Right cardiac atrium (tissue), 5 donors: ENCODE results near the gene C2CD4C. TPM values are rescaled to one million over a fixed set of nuclear protein-coding genes. Genes with fewer than 3 reads are reported as not detected.
A peak's percentile ranks its signal among the peaks of the same experiment; 100 is the strongest.
"Not testable (repeated sequence)": the region's sequence is repeated elsewhere in the genome, so short reads cannot be mapped to it uniquely, and the experiment has no call there.

Experiments used
- ATAC-seq, 2 donors: fragments of 200-7000 bp; cut with Tn5 transposase; one replicate each; pipeline versions ENCODE4 v1.8.0 to v1.9.1; 2020; ENCODE audit warnings: moderate library complexity in 2 of 2, mild to moderate bottlenecking in 1 of 2
- DNase-seq, 3 donors: peaks; one replicate each; pipeline ENCODE4 v3.0.0-alpha.2; 2020
- H3K27ac ChIP-seq: one replicate; pipeline ENCODE4 v1.5.1; 2013; ENCODE audit warnings: mild to moderate bottlenecking, low read length, control low read depth, moderate library complexity
- H3K27me3 ChIP-seq: one replicate; pipeline ENCODE4 v1.6.1; 2013; ENCODE audit not compliant: control insufficient read depth, insufficient read depth
- H3K4me1 ChIP-seq: one replicate; pipeline ENCODE4 v1.6.1; 2013; ENCODE audit warnings: low read length; ENCODE audit not compliant: control insufficient read depth, insufficient read depth
- H3K4me3 ChIP-seq: one replicate; pipeline ENCODE4 v1.5.1; 2013; ENCODE audit warnings: low read length, control low read depth
- H3K9me3 ChIP-seq: one replicate; pipeline ENCODE4 v1.6.1; 2013; ENCODE audit warnings: low read length; ENCODE audit not compliant: control insufficient read depth
- WGBS: extraction: QIAGEN DNeasy Blood & Tissue Kit; methylation state at CpG from one replicate; pipeline ENCODE4 v1.1.7; 2013; 5-methylcytosine and 5-hydroxymethylcytosine counted together
- intact Hi-C, 4 donors: fragments of 100-400 bp; cut with DNase I; formaldehyde crosslinking; loops; one replicate each; pipeline versions ENCODE4 v1.11.0 to v1.14.0; 2022 to 2023
- polyA plus RNA-seq: library from polyadenylated mRNA; stranded (reverse); fragments of 200-250 nt; gene quantifications from one replicate; pipeline ENCODE4 v1.2.3, GENCODE V29; 2013
- total RNA-seq, 4 donors: library from RNA; stranded (reverse); fragmentation: NEBNext Ultra II Directional; extraction: Animal tissue kit (Norgen Biotek cat#: 25700); gene quantifications; one replicate each; pipeline ENCODE4 v1.2.1, GENCODE V29; 2021
- donor health status: healthy with polysubstance abuse.
- donor health status: DM: no; HTN: yes; CAD: no.
- donor health status: DM: no; HTN: no; CAD: no.
- donor health status: DM: no; HTN: yes; CAD: no; lungs with severe emphysema.
- donor health status: DM: yes; HTN: yes; CAD: no.

C2CD4C gene
- total and polyA plus RNA-seq, 5 donors, result 0.35 to 1.2 (median 0.64) TPM

- Histone ChIP-seq H3K9me3 (no peaks in the 10 kb centered on the region), H3K27me3 (no peaks in the 10 kb centered on the region), H3K4me1 (no peaks in the 10 kb centered on the region), H3K27ac (no peak overlapping the region), H3K4me3 (no peak overlapping the region)
- DNase-seq, result no peak
- intact Hi-C loops, result no loop called here
- no peak for ATAC-seq
- 90% methylated on average over 13 of the region's 13 CpGs for WGBS
These were observed 39.7 kb downstream of the C2CD4C start for GRCh38 chr19:369256-369655.

- intact Hi-C loops, result no loop called here
- ATAC-seq (no peak), DNase-seq (no peak)
- Histone ChIP-seq H3K4me3 (no peak overlapping the region), H3K9me3 (no peaks in the 10 kb centered on the region), H3K27me3 (no peaks in the 10 kb centered on the region), H3K4me1 (no peaks in the 10 kb centered on the region), H3K27ac (no peak overlapping the region)
- 74% methylated on average over 7 of the region's 7 CpGs for WGBS
These were observed 40.3 kb downstream of the C2CD4C start for GRCh38 chr19:368630-369024.

GRCh38 chr19:367963-368629 lies 40.9 kb downstream of the C2CD4C start:
- ATAC-seq (no peak), DNase-seq (no peak)
- Histone ChIP-seq H3K27me3 (no peaks in the 10 kb centered on the region), H3K27ac (no peak overlapping the region), H3K9me3 (no peaks in the 10 kb centered on the region), H3K4me3 (no peak overlapping the region), H3K4me1 (no peaks in the 10 kb centered on the region)
- 65% methylated on average over 22 of the region's 22 CpGs for WGBS
- intact Hi-C loops, result no loop called here

GRCh38 chr19:367561-367960 lies 41.4 kb downstream of the C2CD4C start:
- no peak for DNase-seq

GRCh38 chr19:366951-367350 lies 42.0 kb downstream of the C2CD4C start:
- H3K4me3 ChIP-seq, result no peak overlapping the region
- intact Hi-C loops, result no loop called here
- no peaks in the 10 kb centered on the region for H3K4me1 ChIP-seq
- no peak for ATAC-seq
- H3K9me3 ChIP-seq, result no peaks in the 10 kb centered on the region
- no peak for DNase-seq
- no peak overlapping the region for H3K27ac ChIP-seq
- no peaks in the 10 kb centered on the region for H3K27me3 ChIP-seq
- WGBS, result 91% methylated on average over 8 of the region's 8 CpGs

More at GRCh38 chr19:367561-367960, 41.4 kb downstream of the C2CD4C start:
- ATAC-seq, result no peak
- Histone ChIP-seq H3K4me3 (no peak overlapping the region), H3K4me1 (no peaks in the 10 kb centered on the region), H3K9me3 (no peaks in the 10 kb centered on the region), H3K27ac (no peak overlapping the region), H3K27me3 (no peaks in the 10 kb centered on the region)
- WGBS, result 90% methylated on average over 14 of the region's 14 CpGs
- intact Hi-C loops, result no loop called here

GRCh38 chr19:366205-366783 lies 42.7 kb downstream of the C2CD4C start:
- WGBS, result 91% methylated on average over 17 of the region's 17 CpGs
- H3K4me1 ChIP-seq, result no peaks in the 10 kb centered on the region
- no peaks in the 10 kb centered on the region for H3K27me3 ChIP-seq
- intact Hi-C loops, result no loop called here
- no peak overlapping the region for H3K4me3 ChIP-seq
- no peak for ATAC-seq
- H3K27ac ChIP-seq, result no peak overlapping the region
- no peaks in the 10 kb centered on the region for H3K9me3 ChIP-seq
- no peak for DNase-seq

- Histone ChIP-seq H3K9me3 (no peaks in the 10 kb centered on the region), H3K4me1 (no peaks in the 10 kb centered on the region), H3K27me3 (no peaks in the 10 kb centered on the region), H3K27ac (no peak overlapping the region), H3K4me3 (no peak overlapping the region)
- 71% methylated on average over 17 of the region's 17 CpGs for WGBS
- peak in 1 of 3 donors; percentile 18 for DNase-seq
- no peak for ATAC-seq
- intact Hi-C loops, result no loop called here
These were observed 44.3 kb downstream of the C2CD4C start for GRCh38 chr19:364496-365287.

GRCh38 chr19:362683-363082 lies 46.3 kb downstream of the C2CD4C start:
- no peaks in the 10 kb centered on the region for H3K9me3 ChIP-seq
- intact Hi-C loops, result no loop called here
- DNase-seq, result no peak
- H3K27me3 ChIP-seq, result no peaks in the 10 kb centered on the region
- 80% methylated on average over 11 of the region's 11 CpGs for WGBS
- H3K4me1 ChIP-seq, result no peaks in the 10 kb centered on the region
- no peak overlapping the region for H3K27ac ChIP-seq
- ATAC-seq, result no peak
- no peak overlapping the region for H3K4me3 ChIP-seq

GRCh38 chr19:362154-362553 lies 46.8 kb downstream of the C2CD4C start:
- H3K27me3 ChIP-seq, result no peaks in the 10 kb centered on the region
- ATAC-seq (no peak), DNase-seq (no peak)
- no peak overlapping the region for H3K27ac ChIP-seq
- intact Hi-C loops, result no loop called here
- no peak overlapping the region for H3K4me3 ChIP-seq
- 90% methylated on average over 11 of the region's 11 CpGs for WGBS
- no peaks in the 10 kb centered on the region for H3K9me3 ChIP-seq
- H3K4me1 ChIP-seq, result no peaks in the 10 kb centered on the region

- no peak overlapping the region for H3K4me3 ChIP-seq
- ATAC-seq (no peak), DNase-seq (no peak)
- H3K9me3 ChIP-seq, result no peaks in the 10 kb centered on the region
- no peak overlapping the region for H3K27ac ChIP-seq
- H3K4me1 ChIP-seq, result no peaks in the 10 kb centered on the region
- intact Hi-C loops, result no loop called here
- no peaks in the 10 kb centered on the region for H3K27me3 ChIP-seq
- WGBS, result 88% methylated on average over 2 of the region's 2 CpGs
These were observed 49.4 kb downstream of the C2CD4C start for GRCh38 chr19:359653-359925.

- intact Hi-C loops, H3K4me3 ChIP-seq, H3K27me3 ChIP-seq, H3K27ac ChIP-seq, ATAC-seq, DNase-seq, H3K4me1 ChIP-seq, H3K9me3 ChIP-seq: not testable (repeated sequence)
- 88% methylated on average over 15 of the region's 15 CpGs for WGBS
These were observed 53.4 kb downstream of the C2CD4C start for GRCh38 chr19:355536-355935.
